Measurements from ENCODE around the gene PUSL1.
A peak's percentile ranks its signal among the peaks of the same experiment; 100 is the strongest.
"Not testable (repeated sequence)": the region's sequence is repeated elsewhere in the genome, so short reads cannot be mapped to it uniquely, and the experiment has no call there.

Gene PUSL1

DNA sequence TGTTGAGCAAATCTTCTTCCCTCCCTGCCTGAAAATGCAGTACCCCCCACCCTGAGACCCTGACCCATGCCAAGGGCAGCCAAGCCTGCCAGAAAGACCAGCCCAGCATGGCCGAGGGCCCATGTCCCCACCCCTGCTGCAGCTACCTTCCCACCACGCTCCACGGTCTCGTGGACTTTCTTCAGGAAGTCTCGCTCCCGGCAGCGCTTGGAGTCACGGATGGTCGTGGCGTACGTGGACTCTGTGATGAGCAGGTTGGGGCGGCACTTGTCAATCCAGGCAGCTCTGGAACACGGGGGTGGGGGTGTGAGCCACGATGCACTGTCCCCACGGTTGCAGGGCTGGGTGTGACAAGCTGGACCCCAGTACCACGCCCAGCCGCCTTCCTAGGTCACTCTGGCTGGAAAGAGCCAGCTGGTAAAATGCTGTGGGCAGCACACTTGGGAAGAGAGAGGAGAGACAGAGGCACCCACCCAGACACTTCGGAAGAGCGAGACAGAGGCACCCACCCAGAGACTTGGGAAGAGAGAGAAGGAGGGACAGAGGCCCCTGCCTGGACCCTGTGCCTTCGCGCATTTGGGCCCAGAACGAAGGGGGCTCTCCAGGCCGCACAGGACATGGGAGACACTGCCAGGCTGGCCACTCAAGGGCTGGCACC, 6.4 kb downstream of the PUSL1 start:
- DNase-seq (ENCODE audit: low spot score), result no peak
- POLR2A ChIA-PET (ENCODE audit: low non-redundant PET), result no interaction called here
- H3K27ac ChIP-seq, result peak overlapping the region; percentile 100
- CTCF ChIA-PET, result interaction anchor here (0.7 to 1.1 kb wide), 2 partner anchors 30 to 39 kb away, joined by 3 to 4 read pairs; no protein-coding TSS in a partner anchor
- TF ChIP-seq, protein P1, sequence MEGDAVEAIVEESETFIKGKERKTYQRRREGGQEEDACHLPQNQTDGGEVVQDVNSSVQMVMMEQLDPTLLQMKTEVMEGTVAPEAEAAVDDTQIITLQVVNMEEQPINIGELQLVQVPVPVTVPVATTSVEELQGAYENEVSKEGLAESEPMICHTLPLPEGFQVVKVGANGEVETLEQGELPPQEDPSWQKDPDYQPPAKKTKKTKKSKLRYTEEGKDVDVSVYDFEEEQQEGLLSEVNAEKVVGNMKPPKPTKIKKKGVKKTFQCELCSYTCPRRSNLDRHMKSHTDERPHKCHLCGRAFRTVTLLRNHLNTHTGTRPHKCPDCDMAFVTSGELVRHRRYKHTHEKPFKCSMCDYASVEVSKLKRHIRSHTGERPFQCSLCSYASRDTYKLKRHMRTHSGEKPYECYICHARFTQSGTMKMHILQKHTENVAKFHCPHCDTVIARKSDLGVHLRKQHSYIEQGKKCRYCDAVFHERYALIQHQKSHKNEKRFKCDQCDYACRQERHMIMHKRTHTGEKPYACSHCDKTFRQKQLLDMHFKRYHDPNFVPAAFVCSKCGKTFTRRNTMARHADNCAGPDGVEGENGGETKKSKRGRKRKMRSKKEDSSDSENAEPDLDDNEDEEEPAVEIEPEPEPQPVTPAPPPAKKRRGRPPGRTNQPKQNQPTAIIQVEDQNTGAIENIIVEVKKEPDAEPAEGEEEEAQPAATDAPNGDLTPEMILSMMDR (conservative IDR thresholded peaks at IDR 0.05; ENCODE audit: low read depth), result no peak

GRCh38 chr1:1315435-1315954, 7.1 kb downstream of the PUSL1 start:
- peak overlapping the region; percentile 100 for H3K27ac ChIP-seq
- POLR2A ChIA-PET (ENCODE audit: low non-redundant PET), result no interaction called here
- TF ChIP-seq, protein P1 (conservative IDR thresholded peaks at IDR 0.05; ENCODE audit: low read depth), result no peak
- CTCF ChIA-PET, result interaction anchor here (0.7 to 1.1 kb wide), 2 partner anchors 29 to 40 kb away, joined by 3 to 4 read pairs; no protein-coding TSS in a partner anchor
- DNase-seq (ENCODE audit: low spot score), result no peak

- CTCF ChIA-PET; POLR2A ChIA-PET (ENCODE audit: low non-redundant PET); DNase-seq (ENCODE audit: low spot score): not testable (repeated sequence)
- H3K27ac ChIP-seq, result peak overlapping the region; percentile 100
Observed at GRCh38 chr1:1316199-1316598, 7.8 kb downstream of the PUSL1 start.

DNA sequence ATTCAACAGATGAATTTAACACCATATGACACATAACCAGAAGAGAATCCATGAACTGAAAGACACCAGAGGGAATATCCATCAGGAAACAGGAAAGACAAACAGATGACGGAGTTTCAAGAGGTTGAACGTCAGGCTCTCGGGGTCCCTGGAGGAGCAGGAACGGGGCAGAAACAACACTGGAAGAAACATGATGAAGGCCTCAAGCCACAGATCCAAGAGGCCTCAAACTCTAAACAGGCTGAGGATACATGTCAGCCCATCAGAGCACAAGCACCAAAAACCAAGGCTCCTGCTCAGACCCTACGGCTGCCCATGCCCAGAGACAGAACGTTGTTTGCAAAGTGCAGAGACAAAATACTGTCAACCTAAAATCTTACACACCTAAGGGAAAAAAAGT, 9.0 kb downstream of the PUSL1 start:
- peak overlapping the region; percentile 100 for H3K27ac ChIP-seq
- POLR2A ChIA-PET (ENCODE audit: low non-redundant PET), result no interaction called here
- CTCF ChIA-PET, result interaction anchor here (1.5 kb wide), 1 partner anchor 188 kb away, joined by 4 read pairs; no protein-coding TSS in a partner anchor
- TF ChIP-seq, protein P1 (conservative IDR thresholded peaks at IDR 0.05; ENCODE audit: low read depth), result no peak
- DNase-seq (ENCODE audit: low spot score), result no peak

DNA sequence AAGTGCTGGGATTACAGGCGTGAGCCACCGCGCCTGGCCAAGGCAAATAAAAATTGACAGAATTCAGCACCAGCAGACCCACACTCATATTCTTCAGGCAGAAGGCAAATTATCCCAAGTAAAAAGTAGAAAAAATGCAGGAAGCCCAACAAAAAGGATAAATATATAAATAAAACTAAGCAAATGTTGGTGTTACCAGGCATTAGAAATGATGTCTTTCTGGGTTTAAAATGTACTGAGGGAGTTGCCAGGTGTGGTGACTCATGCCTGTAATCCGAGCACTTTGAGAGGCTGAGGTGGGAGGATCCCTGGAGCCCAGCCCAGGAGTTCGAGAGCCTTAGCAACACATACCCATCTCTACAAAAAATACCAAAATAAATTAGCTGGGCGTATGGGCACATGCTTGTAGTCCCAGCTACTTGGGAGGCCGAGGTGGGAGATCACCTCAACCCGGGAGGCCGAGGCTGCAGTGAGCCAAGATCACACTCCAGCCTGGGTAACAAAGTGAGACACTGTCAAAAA, 9.8 kb downstream of the PUSL1 start:
- ChIA-PET POLR2A (ENCODE audit: low non-redundant PET) (interaction anchor here (0.8 kb wide), 1 partner anchor 13 kb away, joined by 4 read pairs; no protein-coding TSS in a partner anchor), CTCF (interaction anchor here (1.0 to 1.5 kb wide), 2 partner anchors 54 to 187 kb away, joined by 3 to 4 read pairs; no protein-coding TSS in a partner anchor)
- peak overlapping the region; percentile 100 for H3K27ac ChIP-seq
- no peak for DNase-seq (ENCODE audit: low spot score)
- TF ChIP-seq, protein P1 (conservative IDR thresholded peaks at IDR 0.05; ENCODE audit: low read depth), result no peak

- peak overlapping the region; percentile 100 for H3K27ac ChIP-seq
- TF ChIP-seq, protein P1 (conservative IDR thresholded peaks at IDR 0.05; ENCODE audit: low read depth), result no peak
- POLR2A ChIA-PET (ENCODE audit: low non-redundant PET), result interaction anchor here (0.8 kb wide), 1 partner anchor 14 kb away, joined by 4 read pairs; no protein-coding TSS in a partner anchor
- DNase-seq (ENCODE audit: low spot score), result no peak
- CTCF ChIA-PET, result interaction anchor here (1.0 to 1.5 kb wide), 2 partner anchors 53 to 186 kb away, joined by 3 to 4 read pairs; no protein-coding TSS in a partner anchor
Observed at GRCh38 chr1:1318777-1319645, 10.6 kb downstream of the PUSL1 start.

Data from RWPE1 (cell line).